Cardiac muscle cell (in vitro differentiated cells and primary cell): ENCODE measurements around the gene CCNQ. TPM values are rescaled to one million over a fixed set of nuclear protein-coding genes. Genes with fewer than 3 reads are reported as not detected.

Source experiments
- DNase-seq, 2 donors: peaks; one replicate each; pipeline versions ENCODE4 v3.0.0 to v3.0.0-alpha.2; 2010 to 2017; ENCODE audit warnings: low read depth in 1 of 2, low spot score in 1 of 2
- H3K27ac ChIP-seq: fragments of 200-600 bp; sonication (generic); 2 replicates; pipeline ENCODE4 v1.5.1; 2016
- H3K27me3 ChIP-seq: fragments of 200-600 bp; sonication (generic); 2 replicates; pipeline ENCODE4 v1.6.0; 2016; ENCODE audit warnings: control low read depth
- H3K36me3 ChIP-seq: fragments of 200-600 bp; sonication (generic); 2 replicates; pipeline ENCODE4 v1.5.1; 2016; ENCODE audit warnings: control low read depth
- H3K4me1 ChIP-seq: fragments of 200-600 bp; sonication (generic); 2 replicates; pipeline ENCODE4 v1.8.1; 2017; ENCODE audit warnings: low read depth, mild to moderate bottlenecking, mixed run types
- H3K4me3 ChIP-seq: fragments of 200-600 bp; sonication (generic); 2 replicates; pipeline ENCODE4 v1.5.1; 2016; ENCODE audit warnings: mild to moderate bottlenecking
- H3K9me3 ChIP-seq: fragments of 200-600 bp; sonication (generic); 2 replicates; pipeline ENCODE4 v1.5.1; 2017; ENCODE audit warnings: low read depth, mild to moderate bottlenecking, control low read depth
- polyA plus RNA-seq: library from polyadenylated mRNA; unstranded; fragments of >200 nt; fragmentation: Nextera tagmentation; extraction: Ambion mirVana; gene quantifications from 2 replicates; pipeline ENCODE4 v1.2.1, GENCODE V29; 2016
- total RNA-seq: library from RNA; depleted of rRNA; stranded (reverse); fragments of >200 nt; gene quantifications from 2 replicates; pipeline ENCODE4 v1.2.3, GENCODE V29; 2016
- TF ChIP-seq, protein P1 (sequence below): IDR thresholded peaks from 2 replicates; pipeline ENCODE4 v1.5.1; 2012; ENCODE audit warnings: low read depth, mild to moderate bottlenecking, low read length

The CCNQ gene
- total and polyA plus RNA-seq, 2 experiments from 2014 or later = 28.5 to 37.0 TPM

DNA sequence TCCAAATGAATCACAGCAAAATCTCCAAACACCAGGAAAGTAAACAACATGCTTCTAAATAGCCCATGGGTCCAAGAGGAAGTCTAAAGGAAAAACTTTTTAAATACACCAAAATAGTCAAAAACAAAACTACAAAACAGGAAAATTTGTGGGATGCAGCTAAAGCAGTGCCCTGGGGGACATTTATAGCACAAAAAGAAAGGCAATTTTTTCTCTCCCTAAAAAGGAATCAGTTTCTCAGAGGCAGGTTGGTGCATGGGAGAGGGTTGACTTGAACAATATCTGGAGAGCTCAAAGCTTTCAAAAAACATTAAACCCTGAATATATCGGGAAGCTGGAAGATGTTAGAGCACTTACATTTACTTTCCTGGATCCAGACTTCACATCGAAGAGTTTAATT is 32.4 kb upstream of the CCNQ start:
- H3K4me3 ChIP-seq = no peak overlapping the region
- no peaks in the 10 kb centered on the region for H3K27me3 ChIP-seq
- DNase-seq = no peak
- no peaks in the 10 kb centered on the region for H3K36me3 ChIP-seq
- H3K4me1 ChIP-seq = no peaks in the 10 kb centered on the region
- TF ChIP-seq, protein P1, sequence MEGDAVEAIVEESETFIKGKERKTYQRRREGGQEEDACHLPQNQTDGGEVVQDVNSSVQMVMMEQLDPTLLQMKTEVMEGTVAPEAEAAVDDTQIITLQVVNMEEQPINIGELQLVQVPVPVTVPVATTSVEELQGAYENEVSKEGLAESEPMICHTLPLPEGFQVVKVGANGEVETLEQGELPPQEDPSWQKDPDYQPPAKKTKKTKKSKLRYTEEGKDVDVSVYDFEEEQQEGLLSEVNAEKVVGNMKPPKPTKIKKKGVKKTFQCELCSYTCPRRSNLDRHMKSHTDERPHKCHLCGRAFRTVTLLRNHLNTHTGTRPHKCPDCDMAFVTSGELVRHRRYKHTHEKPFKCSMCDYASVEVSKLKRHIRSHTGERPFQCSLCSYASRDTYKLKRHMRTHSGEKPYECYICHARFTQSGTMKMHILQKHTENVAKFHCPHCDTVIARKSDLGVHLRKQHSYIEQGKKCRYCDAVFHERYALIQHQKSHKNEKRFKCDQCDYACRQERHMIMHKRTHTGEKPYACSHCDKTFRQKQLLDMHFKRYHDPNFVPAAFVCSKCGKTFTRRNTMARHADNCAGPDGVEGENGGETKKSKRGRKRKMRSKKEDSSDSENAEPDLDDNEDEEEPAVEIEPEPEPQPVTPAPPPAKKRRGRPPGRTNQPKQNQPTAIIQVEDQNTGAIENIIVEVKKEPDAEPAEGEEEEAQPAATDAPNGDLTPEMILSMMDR = no peak
- no peaks in the 10 kb centered on the region for H3K9me3 ChIP-seq
- no peak overlapping the region for H3K27ac ChIP-seq

DNA sequence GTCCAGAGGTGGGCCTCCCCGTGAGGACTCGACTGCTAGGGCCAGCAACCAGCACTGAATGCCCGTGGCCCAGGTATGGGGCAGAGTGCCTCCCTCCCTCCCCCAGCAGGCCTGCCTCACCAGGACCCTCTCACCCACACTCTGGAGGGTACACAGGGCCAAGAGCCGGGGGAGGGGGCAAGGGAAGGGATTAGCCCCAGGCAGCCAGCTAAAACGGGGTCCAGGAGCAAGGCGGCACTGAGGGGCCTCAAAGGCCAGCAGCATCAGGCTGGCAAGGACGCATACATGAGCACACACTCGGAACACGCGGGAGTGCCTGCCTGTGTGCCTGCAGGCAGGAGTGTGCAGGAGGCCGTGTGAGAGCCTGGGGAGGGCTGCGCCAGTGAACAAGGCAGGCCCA is 29.7 kb upstream of the CCNQ start:
- H3K27me3 ChIP-seq = no peaks in the 10 kb centered on the region
- no peaks in the 10 kb centered on the region for H3K4me1 ChIP-seq
- no peak for DNase-seq
- H3K9me3 ChIP-seq = no peaks in the 10 kb centered on the region
- no peaks in the 10 kb centered on the region for H3K36me3 ChIP-seq
- TF ChIP-seq, protein P1 = no peak
- H3K27ac ChIP-seq = no peak overlapping the region
- no peak overlapping the region for H3K4me3 ChIP-seq

DNA sequence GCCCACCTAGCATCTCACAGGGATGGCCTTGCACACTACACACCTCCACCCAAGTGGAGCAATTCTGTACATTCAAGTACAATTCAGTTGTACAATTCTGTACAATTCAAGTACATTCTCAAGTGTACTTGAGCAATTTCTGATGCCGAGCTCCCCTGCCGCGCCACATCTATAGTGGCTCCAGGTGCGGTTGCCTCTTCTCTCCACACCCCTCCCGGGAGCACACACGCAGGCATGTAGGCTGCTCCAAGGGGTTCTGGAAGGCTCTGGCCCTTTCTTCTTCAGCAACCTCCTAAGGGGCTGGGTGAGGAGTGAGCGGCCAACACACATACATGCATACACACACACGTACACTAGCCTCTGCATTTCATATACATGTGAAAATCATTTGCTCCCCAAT is 29.2 kb upstream of the CCNQ start:
- no peaks in the 10 kb centered on the region for H3K4me1 ChIP-seq
- TF ChIP-seq, protein P1 = no peak
- no peak for DNase-seq
- H3K4me3 ChIP-seq = no peak overlapping the region
- H3K27me3 ChIP-seq = no peaks in the 10 kb centered on the region
- H3K36me3 ChIP-seq = no peaks in the 10 kb centered on the region
- H3K9me3 ChIP-seq = no peaks in the 10 kb centered on the region
- no peak overlapping the region for H3K27ac ChIP-seq

- TF ChIP-seq, protein P1 = no peak
- Histone ChIP-seq H3K4me1 (no peaks in the 10 kb centered on the region), H3K27me3 (no peaks in the 10 kb centered on the region), H3K9me3 (no peaks in the 10 kb centered on the region), H3K4me3 (no peak overlapping the region), H3K27ac (no peak overlapping the region), H3K36me3 (no peaks in the 10 kb centered on the region)
- no peak for DNase-seq
Observed at GRCh38 chrX:153627675-153628111, 28.8 kb upstream of the CCNQ start.

DNA sequence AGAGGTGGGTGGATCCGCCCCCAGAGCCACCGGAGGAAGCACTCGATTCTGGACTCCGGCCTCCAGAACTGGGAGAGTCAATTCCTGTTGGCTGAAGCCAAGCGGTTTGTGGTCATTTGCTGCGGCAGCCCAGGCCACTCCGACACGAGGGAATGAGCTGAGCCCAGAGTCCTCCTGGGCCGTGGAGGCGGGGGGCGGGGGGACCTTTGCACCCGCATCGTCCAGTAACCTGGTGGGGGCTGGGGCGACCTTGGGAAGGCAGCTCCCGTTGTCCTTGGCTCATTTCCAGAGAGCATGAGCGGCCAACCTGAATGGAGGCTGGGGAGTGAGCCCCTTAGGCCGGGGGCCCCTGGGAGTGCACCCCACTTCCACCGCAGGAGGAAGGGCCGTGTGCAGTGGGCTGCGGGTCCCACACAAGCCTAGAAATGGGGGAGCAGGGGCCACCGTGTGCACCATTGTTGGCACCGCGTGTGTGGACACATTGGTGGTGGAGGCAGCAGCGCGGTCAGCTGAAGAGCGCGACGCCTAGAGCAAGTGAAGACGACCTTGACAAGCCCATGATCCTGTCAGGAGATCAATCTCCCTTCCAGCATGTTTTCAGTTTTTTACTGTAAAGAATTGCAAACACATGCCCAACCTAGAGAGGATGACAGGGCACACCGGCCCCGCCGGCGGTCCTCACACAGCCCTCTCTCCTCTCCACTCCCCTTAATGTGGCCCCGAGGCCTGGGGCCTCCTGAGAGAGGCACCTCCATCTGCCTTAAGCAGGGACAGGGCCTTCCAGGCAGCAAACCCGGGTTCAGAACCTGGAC is 28.1 kb upstream of the CCNQ start:
- Histone ChIP-seq H3K4me3 (no peak overlapping the region), H3K9me3 (no peaks in the 10 kb centered on the region), H3K36me3 (no peaks in the 10 kb centered on the region), H3K27me3 (no peaks in the 10 kb centered on the region), H3K27ac (no peak overlapping the region), H3K4me1 (no peaks in the 10 kb centered on the region)
- no peak for DNase-seq
- TF ChIP-seq, protein P1 = no peak
